ENCODE results near the gene SPATA21. TPM values are rescaled to one million over a fixed set of nuclear protein-coding genes. Genes with fewer than 3 reads are reported as not detected.
A peak's percentile ranks its signal among the peaks of the same experiment; 100 is the strongest.

SPATA21 gene
- total RNA-seq, 4 donors from 2014 or later = not detected

GRCh38 chr1:16351456-16351993 is 85.7 kb downstream of the SPATA21 start:
- Histone ChIP-seq H3K4me3 (peak overlapping the region; percentile 74 to 98 (median 89)), H3K27me3 (no peaks in the 10 kb centered on the region), H3K36me3 (no peaks in the 10 kb centered on the region), H3K9me3 (no peaks in the 10 kb centered on the region), H3K27ac (peak overlapping the region; percentile 83 to 95 (median 92)), H3K4me1 (peaks cover 0 to 23% (median 7%) of the 10 kb centered on the region in 4 donors)
- no peak for DNase-seq
- no peak for TF ChIP-seq POLR2A (IDR thresholded peaks at IDR 0.05)
- no peak for TF ChIP-seq CTCF (IDR thresholded peaks at IDR 0.05)

GRCh38 chr1:16349847-16350406 is 87.3 kb downstream of the SPATA21 start:
- DNase-seq = no peak
- Histone ChIP-seq H3K27me3 (no peaks in the 10 kb centered on the region), H3K36me3 (no peaks in the 10 kb centered on the region), H3K9me3 (no peaks in the 10 kb centered on the region), H3K27ac (no peak overlapping the region), H3K4me3 (no peak overlapping the region), H3K4me1 (peaks cover 0 to 23% (median 7%) of the 10 kb centered on the region in 4 donors)
- no peak for TF ChIP-seq CTCF (IDR thresholded peaks at IDR 0.05)
- no peak for TF ChIP-seq POLR2A (IDR thresholded peaks at IDR 0.05)

Other genes with a start within 250 kb of the SPATA21 start
- gene ARHGEF19, start 224.8 kb downstream of the SPATA21 start, total RNA-seq = 10 to 100 TPM in 1 of 4 donors, 1 to 10 TPM in 3; 6.0 to 16.5 (median 7.3) TPM
- gene CPLANE2, start 200.2 kb downstream of the SPATA21 start, total RNA-seq = 1 to 10 TPM in 3 of 4 donors, not detected in 1; 1.2 to 6.6 (median 3.4) TPM
- gene FBXO42, start 84.9 kb downstream of the SPATA21 start, total RNA-seq = 10 to 100 TPM; 15.7 to 29.4 (median 24.5) TPM
- 10 to 100 TPM; 52.0 to 59.5 (median 57.4) TPM for gene SZRD1, start 70.2 kb downstream of the SPATA21 start, total RNA-seq
- 10 to 100 TPM; 32.1 to 53.1 (median 38.6) TPM for gene NECAP2, start 3.3 kb upstream of the SPATA21 start, total RNA-seq
- under 1 TPM; under 0.01 TPM for gene RNU1-1, start 76.9 kb upstream of the SPATA21 start, total RNA-seq
- 100 to 1,000 TPM in 3 of 4 donors, 10 to 100 TPM in 1; 73.9 to 145 (median 115) TPM for gene NBPF1, start 176.1 kb upstream of the SPATA21 start, total RNA-seq
- under 1 TPM; under 0.01 TPM for gene RNU1-3, start 229.5 kb upstream of the SPATA21 start, total RNA-seq